SU-DHL-6 (cell line): ENCODE measurements around the gene GABRQ.

Experiments
- EZH2phosphoT487 ChIP-seq: fragments of 200-600 bp; sonication (generic), shearing (Covaris generic); conservative IDR thresholded peaks from 2 replicates; pipeline ENCODE4 v1.6.1; 2018; ENCODE audit warnings: mild to moderate bottlenecking, antibody characterized with exemption, low read length, moderate library complexity, mixed read lengths
- TF ChIP-seq, protein P1 (sequence below): fragments of 200-600 bp; sonication (generic); IDR thresholded peaks from one replicate; pipeline ENCODE4 v1.5.1; 2017; ENCODE audit warnings: antibody characterized with exemption, mild to moderate bottlenecking, low read length, moderate library complexity; ENCODE audit not compliant: insufficient read depth, poor library complexity, severe bottlenecking

DNA sequence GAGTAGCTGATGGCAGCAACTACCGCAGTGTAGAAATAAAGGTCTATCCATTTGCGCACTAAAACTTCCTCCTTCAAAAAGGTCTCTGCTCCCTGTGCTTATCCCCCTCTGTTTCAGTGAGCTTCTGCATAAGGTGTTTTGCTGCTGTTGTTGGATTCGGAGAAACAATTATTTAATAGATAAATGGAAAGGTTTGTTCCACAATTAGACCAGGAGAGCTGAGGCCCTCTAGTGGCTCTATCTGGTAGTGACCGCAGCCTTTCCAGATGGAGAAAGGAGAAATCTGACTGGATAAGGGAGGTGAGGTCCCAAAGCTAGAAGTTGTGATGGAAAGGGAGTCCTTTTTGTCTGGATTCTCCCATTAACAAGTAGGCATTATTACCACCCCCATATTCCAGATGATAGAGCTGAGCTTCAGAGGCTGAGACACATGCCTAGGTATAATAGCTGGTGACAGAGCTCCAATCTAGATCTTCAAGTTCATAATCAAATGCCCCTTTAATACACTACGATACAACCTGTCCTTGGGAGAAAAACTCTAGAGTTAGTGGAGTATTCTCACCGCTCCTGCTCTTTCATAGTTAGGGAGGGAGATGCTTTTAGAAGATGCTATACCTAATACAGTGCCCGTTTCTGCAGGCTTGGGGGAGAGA, 5.1 kb upstream of the GABRQ start:
- TF ChIP-seq, protein P1, sequence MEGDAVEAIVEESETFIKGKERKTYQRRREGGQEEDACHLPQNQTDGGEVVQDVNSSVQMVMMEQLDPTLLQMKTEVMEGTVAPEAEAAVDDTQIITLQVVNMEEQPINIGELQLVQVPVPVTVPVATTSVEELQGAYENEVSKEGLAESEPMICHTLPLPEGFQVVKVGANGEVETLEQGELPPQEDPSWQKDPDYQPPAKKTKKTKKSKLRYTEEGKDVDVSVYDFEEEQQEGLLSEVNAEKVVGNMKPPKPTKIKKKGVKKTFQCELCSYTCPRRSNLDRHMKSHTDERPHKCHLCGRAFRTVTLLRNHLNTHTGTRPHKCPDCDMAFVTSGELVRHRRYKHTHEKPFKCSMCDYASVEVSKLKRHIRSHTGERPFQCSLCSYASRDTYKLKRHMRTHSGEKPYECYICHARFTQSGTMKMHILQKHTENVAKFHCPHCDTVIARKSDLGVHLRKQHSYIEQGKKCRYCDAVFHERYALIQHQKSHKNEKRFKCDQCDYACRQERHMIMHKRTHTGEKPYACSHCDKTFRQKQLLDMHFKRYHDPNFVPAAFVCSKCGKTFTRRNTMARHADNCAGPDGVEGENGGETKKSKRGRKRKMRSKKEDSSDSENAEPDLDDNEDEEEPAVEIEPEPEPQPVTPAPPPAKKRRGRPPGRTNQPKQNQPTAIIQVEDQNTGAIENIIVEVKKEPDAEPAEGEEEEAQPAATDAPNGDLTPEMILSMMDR = peak; percentile 50
- no peak for TF ChIP-seq EZH2phosphoT487
